ENCODE results near the gene ADAMTS9.

ADAMTS9 gene

DNA sequence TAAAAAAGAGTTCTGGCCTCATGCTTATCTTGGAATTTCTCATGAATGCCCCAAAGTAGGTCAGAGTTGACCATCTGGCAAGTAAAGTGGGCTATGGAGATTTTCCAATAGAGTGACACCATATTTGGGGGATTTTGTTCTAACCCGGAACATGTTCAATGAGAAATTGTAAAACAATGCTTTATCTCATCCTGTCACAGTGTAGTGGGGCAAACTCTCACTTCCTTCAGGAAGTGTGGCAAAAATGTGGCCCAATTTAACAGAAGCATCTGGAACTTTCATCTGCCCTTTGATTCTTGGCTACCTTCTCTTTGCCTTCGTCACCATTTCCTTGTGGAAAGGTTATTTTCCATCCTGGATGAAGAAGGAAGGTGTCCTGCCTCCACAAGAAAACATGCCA lies 70.8 kb downstream of the ADAMTS9 start:
- DNase-seq, result no peak

- DNase-seq, result no peak
These were observed 74.8 kb downstream of the ADAMTS9 start for GRCh38 chr3:64612916-64613526.

- DNase-seq, result no peak
These were observed 75.5 kb downstream of the ADAMTS9 start for GRCh38 chr3:64612082-64612860.

DNA sequence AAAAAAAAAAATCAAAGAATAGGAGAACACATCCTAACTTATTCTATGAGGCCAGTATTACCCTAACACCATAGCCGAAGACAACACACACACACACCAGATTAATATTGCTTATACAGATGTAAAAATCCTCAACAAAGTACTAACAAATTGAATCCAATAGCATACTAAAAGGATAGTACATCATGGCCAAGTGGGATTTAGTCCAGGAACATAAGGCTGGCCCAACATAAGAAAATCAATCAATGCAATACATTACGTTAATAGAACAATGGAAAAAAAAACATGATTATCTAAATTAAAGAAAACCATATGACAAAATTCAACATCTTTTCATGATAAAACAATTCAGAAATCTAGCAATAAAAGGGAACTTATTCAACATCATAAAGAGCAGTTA lies 79.1 kb downstream of the ADAMTS9 start:
- DNase-seq, result no peak

DNA sequence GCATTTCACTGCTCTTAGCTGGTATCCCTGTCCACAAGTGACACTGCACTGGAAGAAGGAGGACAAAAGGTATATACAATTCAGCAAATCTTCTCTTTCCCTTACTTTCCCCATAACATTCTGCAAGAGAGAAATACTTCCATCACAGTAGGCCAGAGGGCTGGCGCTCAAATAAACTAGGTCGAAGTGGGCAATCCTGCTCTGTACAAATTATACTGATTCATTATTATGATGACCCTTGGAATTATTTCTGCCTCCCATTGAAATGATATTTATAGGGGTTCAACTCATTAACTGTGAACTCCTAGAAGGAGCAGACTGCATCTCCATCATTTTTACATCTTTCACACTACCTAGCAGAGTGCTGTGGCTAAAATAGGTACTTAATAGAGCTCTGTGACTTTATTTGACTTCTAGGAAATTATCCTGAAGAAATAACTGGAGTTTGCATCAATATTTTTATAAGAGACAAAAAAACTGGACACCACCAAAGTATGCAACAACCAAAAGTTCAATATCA lies 80.7 kb downstream of the ADAMTS9 start:
- DNase-seq, result no peak

DNA sequence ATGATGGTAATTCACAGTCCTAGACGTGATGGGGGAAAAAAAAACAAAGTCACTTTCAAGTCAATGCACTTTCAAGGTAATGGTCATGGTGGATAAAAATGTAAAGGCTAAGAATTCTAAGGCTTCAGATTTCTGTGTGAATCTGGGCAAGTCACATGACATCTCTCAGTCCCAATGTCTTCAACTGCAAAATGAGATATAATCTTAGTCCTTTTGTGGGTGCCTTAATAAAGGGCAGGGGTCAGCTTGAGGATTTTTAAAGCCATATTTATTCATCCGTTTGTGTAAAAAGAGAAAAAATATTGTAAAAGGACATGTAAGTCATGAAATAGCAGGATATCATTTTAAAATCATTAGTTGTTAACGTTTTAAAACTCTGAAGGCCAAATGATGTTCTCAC lies 83.5 kb downstream of the ADAMTS9 start:
- DNase-seq, result no peak

DNA sequence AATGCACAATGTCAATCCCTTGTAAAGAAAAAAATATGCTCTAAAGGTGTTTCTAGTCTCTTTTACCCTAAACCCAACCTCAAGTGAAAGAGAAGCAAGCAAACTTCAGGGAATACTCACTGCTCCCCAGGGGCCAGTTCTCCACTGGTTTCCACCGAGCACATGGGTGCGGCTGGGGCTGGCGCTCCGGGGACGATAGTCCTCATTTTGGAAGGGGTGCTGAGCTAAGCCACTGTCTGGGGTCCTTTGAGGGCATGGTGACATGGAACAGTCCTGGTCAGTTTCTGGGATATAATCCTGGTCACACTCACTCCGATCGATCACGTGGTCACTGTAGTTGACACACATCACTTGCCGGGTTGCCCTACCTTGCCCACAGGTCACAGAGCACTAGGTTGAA lies 86.0 kb downstream of the ADAMTS9 start:
- no peak for DNase-seq

- no peak for DNase-seq
These were observed 87.4 kb downstream of the ADAMTS9 start for GRCh38 chr3:64600246-64600950.

DNA sequence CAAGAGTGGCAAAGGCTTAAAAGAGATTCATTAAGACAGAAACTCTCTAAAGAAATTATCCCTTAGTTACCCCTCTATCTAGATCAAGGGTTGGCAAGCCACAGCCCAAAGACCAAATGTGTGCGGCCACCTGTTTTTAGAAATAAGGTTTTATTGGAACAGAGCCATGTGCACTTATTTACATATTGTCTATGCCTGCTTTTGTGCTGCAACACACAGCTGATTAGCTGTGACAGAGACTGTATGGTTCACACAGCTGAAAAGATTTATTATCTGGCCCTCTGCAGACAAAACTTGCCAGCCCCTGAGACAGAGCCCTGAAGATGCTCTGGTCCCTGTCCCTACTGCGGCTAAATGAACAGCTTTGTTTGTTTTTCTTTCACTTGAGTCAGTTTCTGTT lies 88.1 kb downstream of the ADAMTS9 start:
- peak; percentile 20 for DNase-seq

DNA sequence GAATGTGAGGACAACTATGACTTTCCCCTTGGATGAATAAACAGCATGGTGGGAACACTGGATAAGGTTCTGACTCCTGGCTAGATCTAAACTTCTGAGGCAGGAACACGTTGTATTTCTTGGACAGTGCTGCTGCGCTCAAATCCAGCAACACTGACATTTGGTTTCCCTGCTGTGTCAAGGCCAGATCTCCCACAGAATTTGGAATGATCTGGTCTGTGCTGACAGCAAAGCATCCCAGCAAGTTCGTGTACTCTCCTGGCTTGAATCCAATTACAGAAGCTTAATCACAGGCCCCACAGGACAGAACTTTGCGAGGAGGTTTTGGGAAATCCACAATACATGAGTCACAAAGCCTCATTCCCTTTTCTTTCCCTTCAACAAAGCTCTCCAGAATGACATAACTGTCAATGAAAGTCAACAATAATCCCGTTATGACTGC lies 92.5 kb downstream of the ADAMTS9 start:
- no peak for DNase-seq

DNA sequence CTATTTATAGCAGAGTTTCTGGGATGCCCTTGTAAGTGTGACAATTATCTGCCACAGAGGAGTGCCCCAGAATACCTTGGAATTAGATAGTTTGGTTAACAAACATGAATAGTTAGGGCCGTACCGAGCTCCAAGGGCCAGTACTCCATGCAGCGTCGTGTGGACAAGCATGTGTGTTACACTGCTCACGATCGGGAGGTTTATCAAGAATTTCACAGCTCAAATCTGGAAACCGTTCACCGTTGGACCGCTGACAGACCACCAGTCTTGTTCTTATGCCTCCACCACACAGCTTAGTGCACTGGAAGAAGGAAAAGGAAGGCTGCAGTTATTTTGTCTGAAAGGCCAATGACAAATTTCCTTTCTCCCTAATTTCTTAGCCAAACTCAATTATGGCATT lies 93.7 kb downstream of the ADAMTS9 start:
- no peak for DNase-seq

- no peak for DNase-seq
These were observed 94.5 kb downstream of the ADAMTS9 start for GRCh38 chr3:64593350-64593749.

- DNase-seq, result no peak
These were observed 96.2 kb downstream of the ADAMTS9 start for GRCh38 chr3:64591615-64592014.

GRCh38 chr3:64588380-64588779 lies 99.4 kb downstream of the ADAMTS9 start:
- no peak for DNase-seq

DNA sequence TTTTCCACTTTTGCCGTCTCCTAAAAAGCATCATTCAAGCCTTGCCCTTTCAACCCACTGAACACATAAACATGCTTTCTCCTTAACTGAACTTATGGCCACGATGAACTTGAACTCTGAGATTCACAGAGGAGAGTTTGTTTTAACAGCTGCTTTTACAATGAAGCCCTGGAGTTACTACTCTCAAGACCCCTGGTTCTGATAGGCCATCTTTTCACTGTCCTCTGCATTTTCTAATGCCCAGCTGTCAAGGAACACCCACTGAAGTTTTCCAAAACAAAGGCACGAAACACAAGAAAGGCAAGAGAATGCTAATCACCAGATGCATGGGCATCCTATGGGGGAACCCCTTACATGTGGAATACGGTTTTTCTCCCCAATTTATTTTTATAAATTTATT lies 100.8 kb downstream of the ADAMTS9 start:
- DNase-seq, result no peak

- DNase-seq, result no peak
These were observed 103.6 kb downstream of the ADAMTS9 start for GRCh38 chr3:64584179-64584578.

GRCh38 chr3:64578797-64579196 lies 109.0 kb downstream of the ADAMTS9 start:
- no peak for DNase-seq

DNA sequence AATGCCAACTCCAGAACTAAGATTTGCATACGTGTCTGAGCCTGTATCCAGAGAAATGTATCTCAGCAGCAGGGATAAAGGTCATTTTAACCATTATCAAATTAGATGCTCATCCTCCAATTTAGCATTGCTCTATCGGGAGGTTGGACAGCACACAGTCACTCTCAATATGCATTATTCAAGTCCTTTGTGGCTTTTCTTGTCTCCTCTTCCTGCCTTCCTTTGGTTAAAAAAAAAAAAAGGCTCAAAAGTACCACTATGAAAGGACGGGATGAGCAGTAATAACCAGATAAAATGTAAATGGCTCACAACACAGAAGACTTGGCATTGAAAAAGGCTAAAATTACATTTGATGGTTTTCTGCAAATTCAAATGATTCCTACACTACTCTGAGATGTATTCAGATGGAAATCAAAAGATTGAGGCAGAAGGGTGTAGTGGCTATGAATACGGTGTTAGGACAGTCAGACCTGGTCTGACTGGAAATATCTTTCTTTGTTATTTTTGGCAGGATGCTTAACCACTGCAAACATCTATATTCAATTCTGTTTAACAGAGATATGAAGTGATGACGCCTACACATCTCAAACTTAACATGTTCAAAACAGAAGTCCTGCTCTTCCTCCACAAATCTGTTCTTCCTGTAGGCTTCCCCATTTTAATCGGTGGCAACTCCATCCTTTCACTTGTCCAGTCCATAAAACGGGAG lies 109.6 kb downstream of the ADAMTS9 start:
- DNase-seq, result no peak

GRCh38 chr3:64576211-64576775 lies 111.5 kb downstream of the ADAMTS9 start:
- DNase-seq, result no peak

- DNase-seq, result no peak
These were observed 112.5 kb downstream of the ADAMTS9 start for GRCh38 chr3:64575211-64575844.

DNA sequence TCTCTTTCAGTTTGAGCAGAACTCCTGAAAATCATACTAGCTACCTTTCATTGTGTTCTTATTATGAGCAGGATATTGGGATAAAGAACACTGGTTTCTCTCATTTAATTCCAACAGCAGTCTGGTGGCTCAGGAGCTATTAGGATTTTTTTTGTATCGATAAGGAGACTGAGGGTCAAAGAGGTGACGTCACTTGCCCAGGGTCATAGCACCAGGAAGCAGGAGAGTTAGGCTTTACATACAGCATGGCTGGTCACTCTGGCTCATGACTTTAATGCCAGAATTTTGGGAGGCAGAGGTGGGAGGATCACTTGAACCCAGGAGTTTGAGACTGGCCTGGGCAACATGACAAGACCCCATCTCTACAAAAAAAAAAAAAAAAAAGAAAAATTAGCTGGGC lies 113.6 kb downstream of the ADAMTS9 start:
- no peak for DNase-seq

DNA sequence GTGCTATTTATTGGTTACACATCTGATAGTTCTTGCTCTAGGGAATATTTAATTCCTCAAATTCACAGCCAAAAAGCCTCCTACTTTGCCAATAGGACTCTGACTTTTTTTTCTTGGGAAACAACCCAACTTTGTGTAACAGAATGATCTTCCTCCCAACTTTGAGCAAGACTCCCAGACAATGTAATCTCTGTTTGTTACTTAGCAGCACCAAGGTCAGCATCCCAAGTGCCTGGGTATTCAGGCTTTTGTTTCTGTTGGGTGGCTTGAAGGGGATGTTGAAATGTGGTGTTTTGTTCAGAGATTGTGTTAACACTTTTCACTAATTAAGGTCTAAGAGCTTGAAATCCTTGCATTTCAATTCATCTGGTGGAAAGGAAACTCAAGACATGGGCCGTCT lies 115.8 kb downstream of the ADAMTS9 start:
- DNase-seq, result no peak

All from NCI-H1105 (cell line).